GM12878 (cell line): ENCODE measurements around the gene SAMD3. TPM values are rescaled to one million over a fixed set of nuclear protein-coding genes. Genes with fewer than 3 reads are reported as not detected.

ENCODE experiments used
- ATAC-seq: fragments of 200-7000 bp; cut with Tn5 transposase; 3 replicates; pipeline ENCODE4 v1.9.1; 2020; ENCODE audit warnings: mild to moderate bottlenecking, moderate library complexity
- BruUV-seq: library from RNA; stranded (reverse); fragments of 400-500 nt; replicated peaks from 2 replicates; lab custom pipeline; 2021; lab: Mats Ljungman, UMichigan
- CTCF ChIA-PET: fragments of 300-600 bp; sonication (Branson Sonifier 250); formaldehyde crosslinking; extraction: SDS; loops from one replicate; lab custom pipeline; 2021; ENCODE audit warnings: inconsistent platforms; lab: Yijun Ruan, JAX
- POLR2A ChIA-PET: fragments of 350-600 bp; formaldehyde crosslinking; extraction: SDS; loops from one replicate; lab custom pipeline; 2021; ENCODE audit warnings: inconsistent platforms; lab: Charles Lee
- RAD21 ChIA-PET: fragments of 300-600 bp; sonication (Branson Sonifier 250); formaldehyde crosslinking; loops from one replicate; lab custom pipeline; 2023; ENCODE audit warnings: antibody characterized with exemption; ENCODE audit not compliant: unreplicated experiment; lab: Charles Lee
- SMC1A ChIA-PET: fragments of 300-600 bp; sonication (Branson Sonifier 250); formaldehyde crosslinking; loops from one replicate; lab custom pipeline; 2023; ENCODE audit not compliant: unreplicated experiment, uncharacterized antibody; lab: Charles Lee
- DNase-seq: peaks from one replicate; pipeline ENCODE4 v3.0.0-alpha.2; 2011; ENCODE audit warnings: low read depth, low spot score
- FAIRE-seq: peaks from 3 replicates; lab custom pipeline; 2011; peaks lifted over from hg19 to GRCh38; lab: Jason Lieb, UNC
- H2AFZ ChIP-seq: 2 replicates; pipeline ENCODE4 v1.6.0; 2011; ENCODE audit warnings: low read depth, low read length, control low read depth; ENCODE audit not compliant: control insufficient read depth
- H3K27ac ChIP-seq: 2 replicates; pipeline ENCODE4 v1.5.1; 2011; ENCODE audit warnings: control low read depth; ENCODE audit not compliant: control insufficient read depth, insufficient read depth
- H3K27me3 ChIP-seq, 2 experiments: replicated peaks in 1 of 2; 2 replicates each; pipeline versions ENCODE4 v1.6.0 to v1.6.1; 2011; ENCODE audit warnings: low read length in 1 of 2; ENCODE audit not compliant: control insufficient read depth in 2 of 2, insufficient read depth in 2 of 2
- H3K36me3 ChIP-seq, 2 experiments: 2 replicates each; pipeline ENCODE4 v1.5.1; 2011; ENCODE audit warnings: low read length in 1 of 2; ENCODE audit not compliant: control insufficient read depth in 2 of 2, insufficient read depth in 2 of 2
- H3K4me1 ChIP-seq: 2 replicates; pipeline ENCODE4 v1.6.1; 2011; ENCODE audit warnings: mild to moderate bottlenecking, low read length, moderate library complexity, mixed read lengths; ENCODE audit not compliant: control insufficient read depth, insufficient read depth
- H3K4me2 ChIP-seq: 2 replicates; pipeline ENCODE4 v1.6.0; 2011; ENCODE audit warnings: control low read depth; ENCODE audit not compliant: control insufficient read depth, insufficient read depth
- H3K4me3 ChIP-seq: fragments of 200-600 bp; sonication (generic); 2 replicates; pipeline ENCODE4 v1.5.1; 2016
- H3K79me2 ChIP-seq: 2 replicates; pipeline ENCODE4 v1.6.0; 2011; ENCODE audit warnings: low read length; ENCODE audit not compliant: control insufficient read depth, insufficient read depth
- H3K9ac ChIP-seq: 2 replicates; pipeline ENCODE4 v1.8.0; 2011; ENCODE audit warnings: low read length, control low read depth, mixed read lengths; ENCODE audit not compliant: control insufficient read depth, insufficient read depth
- H3K9me3 ChIP-seq: replicated peaks from 3 replicates; pipeline ENCODE4 v1.5.1; 2011; ENCODE audit warnings: mild to moderate bottlenecking, low read length; ENCODE audit not compliant: control insufficient read depth, insufficient read depth
- H4K20me1 ChIP-seq: 2 replicates; pipeline ENCODE4 v1.6.0; 2011; ENCODE audit not compliant: control insufficient read depth, insufficient read depth
- CREB1 ChIP-seq: IDR thresholded peaks from 2 replicates; pipeline ENCODE4 v1.6.1; 2012; ENCODE audit warnings: low read depth, mild to moderate bottlenecking, inconsistent platforms
- E2F4 ChIP-seq: IDR thresholded peaks from 2 replicates; pipeline ENCODE4 v1.6.1; 2012; ENCODE audit warnings: low read depth, low read length, improper control_type of control experiment
- EED ChIP-seq: sonication (generic); IDR thresholded peaks from 2 replicates; pipeline ENCODE4 v1.6.1; 2016; ENCODE audit warnings: antibody characterized with exemption, low read depth
- IKZF1 ChIP-seq: fragments of 450-650 bp; conservative IDR thresholded peaks from 2 replicates; pipeline ENCODE4 v1.6.1; 2017; ENCODE audit warnings: antibody characterized with exemption, mild to moderate bottlenecking
- RAD21 ChIP-seq: IDR thresholded peaks from 2 replicates; pipeline ENCODE4 v1.6.1; 2011; ENCODE audit warnings: mild to moderate bottlenecking, low read depth, low read length, moderate library complexity; ENCODE audit not compliant: insufficient read depth
- RAD51 ChIP-seq: fragments of 450-650 bp; IDR thresholded peaks from 2 replicates; pipeline ENCODE4 v1.6.1; 2016; ENCODE audit warnings: moderate library complexity, mild to moderate bottlenecking, inconsistent platforms
- RB1 ChIP-seq: fragments of 450-650 bp; formaldehyde crosslinking; IDR thresholded peaks from 2 replicates; pipeline ENCODE4 v1.6.1; 2017; ENCODE audit warnings: mild to moderate bottlenecking, borderline replicate concordance
- RELB ChIP-seq: fragments of 450-650 bp; IDR thresholded peaks from 2 replicates; pipeline ENCODE4 v1.6.1; 2017; ENCODE audit warnings: low read depth, mild to moderate bottlenecking, moderate library complexity
- SP1 ChIP-seq: IDR thresholded peaks from one replicate; pipeline ENCODE4 v1.6.1; 2011; ENCODE audit warnings: low read depth, low read length
- SUPT20H ChIP-seq: IDR thresholded peaks from 2 replicates; pipeline ENCODE4 v1.6.1; 2011; ENCODE audit warnings: low read depth, mild to moderate bottlenecking, low read length, moderate library complexity, borderline replicate concordance; ENCODE audit not compliant: control insufficient read depth
- SUZ12 ChIP-seq: fragments of 200-600 bp; sonication (generic); IDR thresholded peaks from one replicate; pipeline ENCODE4 v1.6.1; 2018; ENCODE audit warnings: antibody characterized with exemption, mild to moderate bottlenecking; ENCODE audit not compliant: unreplicated experiment
- ZBTB11 ChIP-seq: fragments of 450-650 bp; formaldehyde crosslinking; IDR thresholded peaks from 2 replicates; pipeline ENCODE4 v1.5.0; 2022; ENCODE audit warnings: mild to moderate bottlenecking, missing genetic modification characterization
- ZNF592 ChIP-seq: fragments of 450-650 bp; IDR thresholded peaks from 2 replicates; pipeline ENCODE4 v1.6.1; 2017; ENCODE audit warnings: mild to moderate bottlenecking, moderate library complexity
- WGBS: methylation state at CpG from one replicate; pipeline ENCODE4 v1.1.6; 2016; ENCODE audit warnings: low lambda C conversion rate; ENCODE audit not compliant: insufficient replicate concordance, insufficient coverage; ENCODE audit errors: missing lambda C conversion rate; 5-methylcytosine and 5-hydroxymethylcytosine counted together
- in situ Hi-C: fragments of 300-500 bp; cut with MboI; formaldehyde crosslinking; loops from 9 replicates; pipeline ENCODE4 v1.14.3; 2018; ENCODE audit warnings: mixed read lengths
- intact Hi-C: fragments of 100-400 bp; cut with micrococcal nuclease; formaldehyde crosslinking; loops from one replicate; pipeline ENCODE4 v1.14.2; 2022; ENCODE audit not compliant: unreplicated experiment
- polyA plus RNA-seq, 11 experiments: library from polyadenylated mRNA; depleted of rRNA in 4 of 11; unstranded in 6 of 11; stranded (reverse) in 5 of 11; fragments of >200 nt; fragmentation: Nextera tagmentation in 4 of 11; fragmentation: Illumina TruSeq in 1 of 11; extraction: Ambion mirVana in 4 of 11; extraction: Trizol in 1 of 11; gene quantifications; 1 replicate in 1 of 11; 2 replicates in 10 of 11; pipeline versions ENCODE4 v1.2.1 to v1.2.3, GENCODE V29; 2011 to 2016; ENCODE audit warnings: inconsistent platforms in 2 of 11, missing spikeins in 2 of 11, low read depth in 1 of 11
- total RNA-seq, 4 experiments: library from RNA; depleted of rRNA in 3 of 4; stranded (reverse); fragments of >200 nt in 3 of 4; fragmentation: Illumina TruSeq in 1 of 4; extraction: Trizol in 1 of 4; gene quantifications; 2 replicates each; pipeline versions ENCODE4 v1.2.1 to v1.2.3, GENCODE V29; 2013 to 2021

SAMD3 gene
- total and polyA plus RNA-seq, 10 of the 15 experiments (the other 5 are each of a cell fraction or from before 2014, with no cell fraction given): 0.04 to 2.3 (median 0.39) TPM; not detected in 2

- ATAC-seq: no peak
- intact Hi-C loops: loop anchor here (5.0 kb wide), 1 partner anchor 132 kb away; no protein-coding TSS in a partner anchor
- Histone ChIP-seq H3K27me3 (no peaks in the 10 kb centered on the region), H4K20me1 (no peaks in the 10 kb centered on the region), H3K27ac (no peak overlapping the region), H3K4me3 (no peak overlapping the region), H3K4me2 (no peak overlapping the region), H2AFZ (no peak overlapping the region), H3K4me1 (peaks cover 6% of the 10 kb centered on the region; the same call in 1 of the 2 replicates), H3K79me2 (no peaks in the 10 kb centered on the region), H3K9ac (no peak overlapping the region), H3K36me3 (no peaks in the 10 kb centered on the region), H3K9me3 (no peaks in the 10 kb centered on the region)
- ChIA-PET SMC1A (interaction anchor here (0.6 to 4.2 kb wide), 2 partner anchors 14 to 23 kb away, joined by 3 to 27 read pairs; no protein-coding TSS in a partner anchor), CTCF (interaction anchor here (0.7 to 1.6 kb wide), 4 partner anchors 9 to 109 kb away, joined by 3 to 4 read pairs (median 4); no protein-coding TSS in a partner anchor), RAD21 (interaction anchor here (1.2 kb wide), 1 partner anchor 14 kb away, joined by 3 read pairs; no protein-coding TSS in a partner anchor), POLR2A (no interaction called here)
- WGBS: 95% methylated on average over 6 of the region's 6 CpGs
- TF ChIP-seq IKZF1 (no peak), ZNF592 (no peak), RELB (no peak), ZBTB11 (CRISPR knock-in tag) (no peak), RAD51 (no peak), RAD21 (no peak), RB1 (no peak), SUPT20H (no peak), E2F4 (no peak), CREB1 (no peak), EED (no peak), SUZ12 (no peak), SP1 (no peak)
- DNase-seq: no peak
- in situ Hi-C loops: no loop called here
- FAIRE-seq: no peak
- no TSS peak for BruUV-seq
Measured at GRCh38 chr6:130129762-130130246, 92.9 kb downstream of the SAMD3 start.
